Naive B cell (primary cell): ENCODE results near the gene TEX52. TPM values are rescaled to one million over a fixed set of nuclear protein-coding genes. Genes with fewer than 3 reads are reported as not detected.

Source experiments
- ATAC-seq, 2 donors: fragments of 150-1000 bp; cut with Tn5 transposase; 2 replicates each; pipeline ENCODE4 v1.10.0; 2021; ENCODE audit warnings: low read depth in 2 of 2, mild to moderate bottlenecking in 2 of 2, moderate library complexity in 2 of 2
- DNase-seq: peaks from one replicate; pipeline ENCODE4 v3.0.0; 2022
- H3K27ac Mint-ChIP-seq, 6 donors: one replicate each; pipeline ENCODE4 v1.8.0; 2020 to 2022; ENCODE audit warnings: mild to moderate bottlenecking in 6 of 6, mixed read lengths in 6 of 6, moderate library complexity in 5 of 6, inconsistent platforms in 2 of 6
- H3K27me3 Mint-ChIP-seq, 3 donors: one replicate each; pipeline ENCODE4 v1.8.0; 2021 to 2022; ENCODE audit warnings: mixed read lengths in 3 of 3, mild to moderate bottlenecking in 1 of 3
- H3K36me3 Mint-ChIP-seq, 2 donors: one replicate each; pipeline ENCODE4 v1.8.0; 2020 to 2022; ENCODE audit warnings: mixed read lengths in 2 of 2, inconsistent platforms in 1 of 2, mild to moderate bottlenecking in 1 of 2
- H3K4me1 Mint-ChIP-seq, 3 donors: one replicate each; pipeline ENCODE4 v1.8.0; 2020 to 2022; ENCODE audit warnings: mixed read lengths in 3 of 3, inconsistent platforms in 1 of 3, mild to moderate bottlenecking in 1 of 3, moderate library complexity in 1 of 3
- H3K4me3 Mint-ChIP-seq, 8 donors: one replicate each; pipeline ENCODE4 v1.8.0; 2020 to 2022; ENCODE audit warnings: mild to moderate bottlenecking in 8 of 8, mixed read lengths in 8 of 8, moderate library complexity in 8 of 8, inconsistent platforms in 2 of 8
- H3K9me3 Mint-ChIP-seq, 7 donors: one replicate each; pipeline ENCODE4 v1.8.0; 2020 to 2022; ENCODE audit warnings: mixed read lengths in 7 of 7, mild to moderate bottlenecking in 5 of 7, inconsistent platforms in 2 of 7, moderate library complexity in 1 of 7
- polyA plus RNA-seq, 6 donors: library from polyadenylated mRNA; unstranded; fragments of 300-500 nt; fragmentation: Illumina TruSeq; gene quantifications; one replicate each; pipeline ENCODE4 v1.2.3, GENCODE V29; 2021; ENCODE audit warnings: low read depth in 6 of 6

The TEX52 gene
- not detected for polyA plus RNA-seq

DNA sequence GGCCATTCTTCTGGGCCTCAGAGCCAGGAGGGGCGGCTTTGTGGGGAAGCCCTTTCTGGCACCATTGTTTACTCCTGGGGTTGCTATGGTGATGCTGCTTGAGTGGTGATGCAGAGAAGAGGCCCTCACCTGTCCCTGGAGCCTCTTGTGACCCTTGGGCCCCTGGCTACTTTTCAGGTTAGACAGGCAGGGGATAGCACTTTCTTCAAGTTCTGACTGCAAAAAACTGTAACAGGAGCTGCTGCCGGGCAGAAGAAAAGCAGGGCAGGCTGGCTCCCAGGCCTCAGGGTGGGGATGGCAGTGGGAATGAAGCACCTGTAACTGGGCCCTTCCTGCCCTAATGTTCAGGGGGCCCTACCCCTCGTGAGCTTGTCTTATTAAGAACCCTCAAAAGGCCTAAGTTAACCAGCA lies at the start of gene TEX52:
TSS of gene TEX52 (minus strand) at position 19 of the 411 bp plus-strand sequence. CDS start at position 6, 13 bp downstream.
- Mint-ChIP-seq H3K27ac (peak within 1 kb of the TSS in 2 of 6 donors; percentile 61 to 70), H3K9me3 (no peaks in the 10 kb centered on the region), H3K36me3 (no peaks in the 10 kb centered on the region), H3K4me3 (no peak within 1 kb of the TSS), H3K4me1 (peaks cover 0 to 4% (median 4%) of the 10 kb centered on the region in 3 donors), H3K27me3 (no peaks in the 10 kb centered on the region)
- DNase-seq (no peak), ATAC-seq (no peak)

- DNase-seq (no peak), ATAC-seq (no peak)
- Mint-ChIP-seq H3K36me3 (no peaks in the 10 kb centered on the region), H3K9me3 (no peaks in the 10 kb centered on the region), H3K27me3 (no peaks in the 10 kb centered on the region), H3K4me1 (peaks cover 4 to 5% (median 5%) of the 10 kb centered on the region in 3 donors), H3K27ac (no peak overlapping the region), H3K4me3 (no peak overlapping the region)
Observed at GRCh38 chr12:2904260-2904659, 47.4 kb upstream of the TEX52 start.

DNA sequence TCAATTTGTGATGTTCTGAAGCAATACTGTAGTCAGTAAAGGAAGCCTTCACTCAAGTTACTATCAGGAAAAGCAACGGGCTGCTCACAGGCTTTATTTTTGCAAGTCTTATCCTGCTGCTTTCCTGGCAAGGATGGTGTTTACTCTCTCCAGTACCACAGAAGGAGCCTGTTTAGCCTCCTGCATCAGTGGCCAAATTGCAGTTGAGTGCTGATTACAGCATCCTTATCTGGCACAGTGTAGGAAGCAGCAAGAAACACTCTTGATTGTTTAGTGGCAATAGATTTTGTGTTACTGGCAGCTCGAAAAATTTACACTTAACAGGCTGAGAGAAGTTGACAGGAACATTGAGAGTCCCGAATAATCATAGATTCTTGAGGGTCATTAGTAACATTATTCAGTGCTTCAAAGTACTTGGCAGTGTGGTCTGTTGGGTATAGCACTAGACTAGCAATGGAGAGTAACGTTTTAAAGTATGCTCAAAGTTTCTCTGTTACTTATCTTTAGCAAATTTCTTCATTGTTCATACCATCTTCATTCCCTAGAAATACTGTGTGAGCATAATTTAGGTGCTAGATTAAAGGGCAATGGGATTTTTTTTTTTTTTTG lies 45.5 kb upstream of the TEX52 start:
- Mint-ChIP-seq H3K9me3 (no peaks in the 10 kb centered on the region), H3K27me3 (no peaks in the 10 kb centered on the region), H3K4me3 (no peak overlapping the region), H3K27ac (no peak overlapping the region), H3K36me3 (no peaks in the 10 kb centered on the region), H3K4me1 (peaks cover 4 to 5% (median 5%) of the 10 kb centered on the region in 3 donors)
- DNase-seq (no peak), ATAC-seq (no peak)

DNA sequence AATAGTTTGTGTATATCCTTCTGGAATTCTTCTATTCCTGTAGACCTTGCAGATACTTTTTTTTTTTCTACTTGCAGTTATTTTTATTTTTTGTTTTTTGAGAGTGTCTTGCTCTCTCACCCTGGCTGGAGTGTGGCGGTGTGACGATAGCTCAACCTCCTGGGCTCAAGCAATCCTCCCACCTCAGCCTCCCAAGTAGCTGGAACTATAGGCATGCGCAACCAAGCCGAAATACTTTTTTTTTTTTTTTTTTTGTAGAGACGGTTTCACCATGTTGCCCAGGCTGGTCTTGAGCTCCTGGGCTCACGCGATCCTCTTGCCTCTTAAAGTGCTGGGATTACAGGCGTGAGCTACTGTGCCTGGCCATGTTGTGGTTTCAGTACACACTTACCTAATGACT lies 43.8 kb upstream of the TEX52 start:
- no peaks in the 10 kb centered on the region for H3K36me3 Mint-ChIP-seq
- DNase-seq, result no peak
- H3K27ac Mint-ChIP-seq, result peak overlapping the region in 1 of 6 donors; percentile 27
- peaks cover 4 to 5% (median 5%) of the 10 kb centered on the region in 3 donors for H3K4me1 Mint-ChIP-seq
- H3K27me3 Mint-ChIP-seq, result no peaks in the 10 kb centered on the region
- no peak overlapping the region for H3K4me3 Mint-ChIP-seq
- ATAC-seq, result no peak
- no peaks in the 10 kb centered on the region for H3K9me3 Mint-ChIP-seq

DNA sequence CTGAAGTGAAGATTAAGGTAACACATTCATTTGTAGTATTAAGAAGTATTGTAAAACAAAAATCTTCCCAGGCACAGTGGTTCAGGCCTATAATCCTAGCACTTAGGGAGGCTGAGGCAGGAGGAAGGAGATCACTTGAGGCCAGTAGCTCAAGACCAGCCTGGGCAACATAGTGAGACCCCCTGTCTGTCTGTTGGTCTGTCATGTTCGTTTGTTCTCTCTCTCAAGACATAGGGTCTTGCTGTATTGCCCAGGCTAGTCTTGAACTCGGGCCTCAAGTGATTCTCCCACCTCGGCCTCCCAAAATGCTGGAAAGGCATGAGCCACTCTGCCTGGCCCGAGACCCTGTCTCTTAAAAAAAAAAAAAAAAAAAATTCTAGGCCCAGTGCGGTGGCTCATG lies 40.6 kb upstream of the TEX52 start:
- ATAC-seq (no peak), DNase-seq (no peak)
- Mint-ChIP-seq H3K9me3 (no peaks in the 10 kb centered on the region), H3K4me3 (no peak overlapping the region), H3K27ac (no peak overlapping the region), H3K27me3 (no peaks in the 10 kb centered on the region), H3K4me1 (no peaks in the 10 kb centered on the region), H3K36me3 (no peaks in the 10 kb centered on the region)

GRCh38 chr12:2895511-2895910 lies 38.7 kb upstream of the TEX52 start:
- peak overlapping the region in 1 of 8 donors; percentile 26 for H3K4me3 Mint-ChIP-seq
- no peaks in the 10 kb centered on the region for H3K27me3 Mint-ChIP-seq
- no peaks in the 10 kb centered on the region for H3K9me3 Mint-ChIP-seq
- no peak for ATAC-seq
- H3K4me1 Mint-ChIP-seq, result peaks cover 4 to 11% (median 6%) of the 10 kb centered on the region in 3 donors
- H3K36me3 Mint-ChIP-seq, result no peaks in the 10 kb centered on the region
- no peak overlapping the region for H3K27ac Mint-ChIP-seq
- no peak for DNase-seq

- Mint-ChIP-seq H3K36me3 (no peaks in the 10 kb centered on the region), H3K27me3 (no peaks in the 10 kb centered on the region), H3K4me3 (peak overlapping the region in 1 of 8 donors; percentile 26), H3K9me3 (no peaks in the 10 kb centered on the region), H3K27ac (no peak overlapping the region), H3K4me1 (peaks cover 9 to 15% (median 10%) of the 10 kb centered on the region in 3 donors)
- no peak for ATAC-seq
- DNase-seq, result no peak
Observed at GRCh38 chr12:2895051-2895451, 38.2 kb upstream of the TEX52 start.

GRCh38 chr12:2893007-2893406 lies 36.2 kb upstream of the TEX52 start:
- Mint-ChIP-seq H3K4me1 (peaks cover 20 to 22% (median 20%) of the 10 kb centered on the region in 3 donors), H3K4me3 (peak overlapping the region in 6 of 8 donors; percentile 32 to 90 (median 68)), H3K36me3 (no peaks in the 10 kb centered on the region), H3K9me3 (no peaks in the 10 kb centered on the region), H3K27me3 (no peaks in the 10 kb centered on the region), H3K27ac (no peak overlapping the region)
- no peak for DNase-seq
- ATAC-seq, result no peak

GRCh38 chr12:2892246-2892645 lies 35.4 kb upstream of the TEX52 start:
- H3K4me1 Mint-ChIP-seq, result peaks cover 20 to 22% (median 20%) of the 10 kb centered on the region in 3 donors
- H3K4me3 Mint-ChIP-seq, result peak overlapping the region in 7 of 8 donors; percentile 19 to 99 (median 94)

DNA sequence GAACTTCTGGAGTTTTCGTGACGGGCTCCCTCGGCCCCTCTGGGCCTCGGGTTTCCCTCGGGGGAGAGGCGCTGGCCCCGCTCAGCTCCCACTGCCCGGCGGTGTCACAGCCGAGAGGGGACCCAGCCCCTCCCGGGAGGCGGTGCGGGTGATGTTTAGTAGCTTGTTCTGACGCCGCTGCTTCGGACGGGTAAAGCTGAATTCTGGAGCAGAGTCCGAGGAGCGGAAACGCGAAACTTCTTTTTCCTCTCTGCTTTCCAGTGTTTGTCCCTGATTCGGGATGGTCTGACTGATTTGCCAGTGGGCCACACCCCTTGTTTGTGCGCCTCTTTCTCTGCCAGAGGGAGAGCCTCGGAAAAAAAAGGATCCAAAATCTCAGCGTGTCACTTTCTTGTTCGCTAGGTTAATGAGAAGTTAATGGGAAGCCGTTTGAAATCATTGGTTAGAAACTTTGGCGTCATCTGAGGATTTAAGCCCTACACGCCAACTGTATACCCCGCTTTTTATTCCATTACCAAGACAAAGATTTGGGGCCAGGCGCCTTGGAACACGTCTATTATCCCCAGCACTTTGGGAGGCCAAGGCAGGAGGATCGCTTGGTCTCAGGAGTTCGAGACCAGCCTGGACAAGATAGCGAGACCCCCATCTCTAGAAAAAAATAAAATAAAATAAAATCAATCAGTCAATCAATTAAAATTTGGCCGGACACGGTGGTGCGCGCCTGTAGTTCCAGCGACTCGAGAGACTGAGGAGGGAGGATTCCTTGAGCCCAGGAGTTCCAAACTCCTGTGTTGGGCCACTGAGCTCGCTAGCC lies 34.6 kb upstream of the TEX52 start:
- peaks cover 20 to 22% (median 20%) of the 10 kb centered on the region in 3 donors for H3K4me1 Mint-ChIP-seq
- no peak for DNase-seq
- H3K27me3 Mint-ChIP-seq, result no peaks in the 10 kb centered on the region
- peak overlapping the region; percentile 85 to 99 (median 96) for H3K4me3 Mint-ChIP-seq
- peak overlapping the region; percentile 64 to 95 (median 86) for H3K27ac Mint-ChIP-seq
- no peaks in the 10 kb centered on the region for H3K9me3 Mint-ChIP-seq
- ATAC-seq, result peak; percentile 5 to 15
- no peaks in the 10 kb centered on the region for H3K36me3 Mint-ChIP-seq

More at GRCh38 chr12:2892246-2892645, 35.4 kb upstream of the TEX52 start:
- no peaks in the 10 kb centered on the region for H3K9me3 Mint-ChIP-seq
- H3K27me3 Mint-ChIP-seq, result no peaks in the 10 kb centered on the region
- H3K36me3 Mint-ChIP-seq, result no peaks in the 10 kb centered on the region
- ATAC-seq (no peak), DNase-seq (no peak)
- peak overlapping the region in 1 of 6 donors; percentile 70 for H3K27ac Mint-ChIP-seq

DNA sequence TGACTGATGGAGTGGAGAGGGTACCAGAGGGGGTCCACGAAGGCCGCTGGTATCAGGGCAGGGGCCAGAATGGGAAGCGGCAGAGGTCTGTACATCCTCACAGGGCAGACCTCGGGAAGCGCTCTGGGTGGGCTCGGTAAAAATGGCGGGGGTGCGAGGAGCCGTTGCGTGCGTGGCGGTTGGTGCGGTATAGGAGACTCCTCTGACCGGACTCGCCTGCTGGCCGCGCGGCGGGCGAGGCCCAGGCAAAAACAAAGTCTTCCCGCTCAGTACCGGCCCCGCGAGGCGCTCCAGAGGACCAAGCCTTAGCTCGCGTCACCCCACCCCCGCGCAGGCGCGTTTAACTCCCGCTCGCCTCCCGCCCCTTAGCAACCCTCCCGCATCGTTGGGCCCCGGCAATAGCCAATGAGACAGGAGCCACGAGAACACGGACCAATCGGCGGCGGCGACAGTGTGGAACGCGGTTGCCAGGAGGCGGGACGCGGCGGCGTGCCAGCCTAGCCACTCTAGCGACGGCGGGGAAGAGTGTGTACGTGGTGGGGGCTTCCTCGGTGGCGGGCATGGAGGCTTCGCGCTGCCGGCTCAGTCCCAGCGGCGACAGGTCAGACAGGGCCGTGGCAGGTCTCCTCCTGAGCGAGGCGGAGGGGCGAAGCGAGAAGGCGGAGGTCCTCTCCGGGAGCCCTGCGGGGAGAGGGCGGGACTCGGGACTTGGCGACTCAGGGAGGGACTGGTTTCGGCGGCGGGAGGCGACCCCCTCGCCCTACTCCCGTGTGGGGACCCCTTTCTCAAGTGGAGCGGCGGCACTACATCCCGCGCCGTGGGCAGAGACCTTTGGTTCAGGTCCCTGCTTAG lies 33.8 kb upstream of the TEX52 start, which contains the start of gene TULP3:
TSS of gene TULP3 (plus strand) at position 504 of the 852 bp plus-strand sequence. CDS start at position 561, 57 bp downstream.
- Mint-ChIP-seq H3K4me3 (peak within 1 kb of the TSS; percentile 85 to 99 (median 96)), H3K9me3 (no peaks in the 10 kb centered on the region), H3K36me3 (no peaks in the 10 kb centered on the region), H3K27ac (peak within 1 kb of the TSS; percentile 90 to 99 (median 94)), H3K27me3 (no peaks in the 10 kb centered on the region), H3K4me1 (peaks cover 20 to 24% (median 22%) of the 10 kb centered on the region in 3 donors)
- DNase-seq (peak; percentile 99), ATAC-seq (peak; percentile 96 to 97)

DNA sequence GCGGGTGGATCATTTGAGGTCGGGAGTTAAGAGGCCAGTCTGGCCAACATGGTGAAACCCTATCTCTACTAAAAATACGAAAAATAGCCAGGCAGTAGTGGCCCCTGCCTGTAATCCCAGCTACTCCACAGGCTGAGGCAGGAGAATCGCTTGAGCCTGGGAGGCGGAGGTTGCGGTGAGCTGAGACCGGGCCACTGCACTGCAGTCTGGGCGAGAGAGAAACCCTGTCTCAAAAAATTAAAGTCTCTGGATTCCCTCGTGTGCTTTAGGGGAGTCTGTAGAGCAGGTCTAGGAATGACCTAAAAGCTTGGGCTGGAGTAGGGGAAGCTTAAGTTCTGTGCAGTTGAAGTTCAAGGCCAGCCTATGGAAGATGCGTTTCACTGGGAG lies 33.2 kb upstream of the TEX52 start:
- DNase-seq (no peak), ATAC-seq (no peak)
- Mint-ChIP-seq H3K9me3 (no peaks in the 10 kb centered on the region), H3K4me3 (peak overlapping the region; percentile 85 to 99 (median 96)), H3K4me1 (peaks cover 26 to 29% (median 28%) of the 10 kb centered on the region in 3 donors), H3K27ac (peak overlapping the region; percentile 90 to 99 (median 94)), H3K27me3 (no peaks in the 10 kb centered on the region), H3K36me3 (no peaks in the 10 kb centered on the region)
